HG02885 (cell line): ENCODE results near the gene PRDM1.

Source experiments
- ATAC-seq: cut with Tn5 transposase; IDR thresholded peaks from one replicate; pipeline ENCODE4 v1.9.1; 2021; ENCODE audit warnings: mild to moderate bottlenecking; ENCODE audit not compliant: unreplicated experiment, poor library complexity

PRDM1 gene

DNA sequence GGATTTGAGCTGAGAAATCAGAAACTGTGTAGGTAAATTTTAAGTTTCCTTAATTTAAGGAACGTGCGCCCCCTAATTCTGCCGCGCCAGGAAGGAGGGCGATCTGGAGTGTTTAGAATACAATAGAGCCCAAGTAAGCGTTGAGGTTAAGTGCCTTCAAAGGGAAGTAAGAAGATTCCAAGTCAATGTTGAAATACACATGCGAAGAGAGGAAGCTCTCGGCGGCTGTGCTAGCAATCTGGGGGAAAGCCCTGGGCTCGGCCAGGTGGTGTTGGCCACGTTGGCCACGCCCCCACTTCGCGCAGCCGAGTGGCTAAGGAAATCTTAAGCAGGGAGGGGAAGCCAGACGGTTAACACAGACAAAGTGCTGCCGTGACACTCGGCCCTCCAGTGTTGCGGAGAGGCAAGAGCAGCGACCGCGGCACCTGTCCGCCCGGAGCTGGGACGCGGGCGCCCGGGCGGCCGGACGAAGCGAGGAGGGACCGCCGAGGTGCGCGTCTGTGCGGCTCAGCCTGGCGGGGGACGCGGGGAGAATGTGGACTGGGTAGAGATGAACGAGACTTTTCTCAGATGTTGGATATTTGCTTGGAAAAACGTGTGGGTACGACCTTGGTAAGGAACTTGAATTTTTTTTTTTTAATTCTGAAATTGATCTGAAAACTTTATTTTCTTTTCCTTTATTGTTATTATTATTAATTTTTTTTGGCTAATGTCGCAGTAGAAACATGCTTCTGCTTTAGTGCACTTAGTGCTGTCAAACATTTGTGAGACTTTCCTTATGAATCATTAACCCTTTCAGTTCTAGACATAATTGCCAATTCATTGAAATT lies at the start of gene PRDM1:
TSS of gene PRDM1 (plus strand) at position 353 of the 830 bp plus-strand sequence. CDS start at position 571, 218 bp downstream.
- ATAC-seq: peak; percentile 77

DNA sequence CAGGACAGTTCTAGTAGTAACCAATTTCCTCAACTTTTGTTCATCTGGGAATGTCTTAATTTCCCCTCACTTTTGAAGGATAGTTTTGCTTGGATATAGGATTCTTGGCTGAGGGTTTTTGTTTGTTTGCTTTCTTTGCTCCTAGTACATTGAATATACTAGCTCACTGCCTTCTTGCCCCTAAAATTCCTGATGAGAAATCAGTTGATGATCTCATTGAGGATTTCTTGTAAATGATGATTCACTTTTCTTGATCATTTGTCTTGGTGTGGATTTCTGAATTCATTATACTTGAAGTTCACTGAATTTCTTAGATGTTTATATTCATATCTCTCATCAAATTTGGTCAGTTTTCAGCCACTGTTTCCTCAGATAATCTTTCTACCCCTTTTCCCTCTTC lies 49.1 kb upstream of the PRDM1 start:
- no peak for ATAC-seq

DNA sequence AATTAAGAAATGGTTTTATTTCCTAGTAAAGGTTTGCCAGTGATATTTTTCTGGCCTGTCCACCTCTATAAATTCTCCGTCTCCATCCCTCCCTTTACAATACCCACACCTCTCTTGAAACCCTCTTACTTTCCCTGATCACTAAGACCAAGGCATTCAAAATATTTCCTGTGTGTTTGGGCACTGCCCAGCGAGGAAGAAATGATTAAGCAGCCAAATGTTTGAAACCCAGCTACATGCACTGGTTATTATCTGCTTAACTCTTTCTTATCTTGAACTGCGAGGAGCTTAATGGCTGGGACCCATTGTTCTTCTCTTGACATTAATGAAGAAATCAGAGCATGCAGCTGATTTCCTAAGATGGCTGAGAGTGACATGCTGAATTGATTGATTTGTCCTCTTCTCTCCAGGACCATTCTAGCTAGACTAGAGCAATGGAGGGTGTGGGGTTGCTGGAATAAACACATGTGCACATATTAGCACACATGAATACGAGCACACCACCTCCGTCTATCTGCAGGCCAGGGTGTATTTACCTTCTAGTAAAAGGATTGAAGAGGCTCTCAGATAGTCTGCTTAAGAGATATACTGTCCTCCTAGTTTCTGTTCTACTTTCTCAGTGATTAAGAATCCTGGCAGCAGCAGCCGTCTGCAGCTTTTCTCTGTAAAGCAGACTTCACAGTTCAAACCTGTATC lies 46.1 kb upstream of the PRDM1 start:
- ATAC-seq: no peak

DNA sequence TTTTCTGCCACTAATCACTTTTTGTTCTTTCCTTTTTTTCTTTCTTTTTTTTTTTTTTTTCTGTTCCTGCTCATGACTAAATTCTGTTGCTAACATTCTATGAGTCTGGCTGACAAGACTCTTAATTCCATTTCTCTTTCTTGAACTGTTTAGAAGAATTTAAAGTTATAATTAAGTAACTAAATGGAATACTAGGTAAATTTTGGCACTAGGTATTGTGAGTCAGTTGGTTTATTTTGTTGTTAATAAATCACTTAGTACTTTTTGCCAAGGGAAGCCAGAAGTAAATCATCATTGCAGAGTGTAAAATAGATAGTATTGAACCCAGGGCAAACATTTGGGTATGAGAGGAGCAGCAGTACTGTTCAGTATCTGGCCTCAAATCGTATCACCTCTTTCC lies 42.0 kb upstream of the PRDM1 start:
- no peak for ATAC-seq

DNA sequence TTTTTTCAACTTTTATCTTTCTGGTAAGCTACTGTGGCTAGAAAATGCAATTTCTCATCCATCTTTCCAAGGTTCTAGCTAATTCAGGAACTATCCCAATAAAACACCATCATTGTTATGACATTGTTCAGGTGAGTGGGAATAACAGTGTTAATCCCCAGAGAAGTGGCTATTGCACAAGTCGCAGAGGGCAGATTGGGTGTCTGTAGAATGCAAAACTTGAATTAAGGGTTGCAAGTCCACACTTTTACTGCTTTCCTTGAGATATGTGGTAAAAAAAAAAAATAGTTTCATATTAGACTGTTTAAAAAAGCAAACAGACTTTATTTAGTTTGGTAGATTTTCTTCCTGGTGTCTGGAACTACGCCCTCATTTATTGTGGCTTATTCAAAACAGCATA lies 41.1 kb upstream of the PRDM1 start:
- no peak for ATAC-seq

DNA sequence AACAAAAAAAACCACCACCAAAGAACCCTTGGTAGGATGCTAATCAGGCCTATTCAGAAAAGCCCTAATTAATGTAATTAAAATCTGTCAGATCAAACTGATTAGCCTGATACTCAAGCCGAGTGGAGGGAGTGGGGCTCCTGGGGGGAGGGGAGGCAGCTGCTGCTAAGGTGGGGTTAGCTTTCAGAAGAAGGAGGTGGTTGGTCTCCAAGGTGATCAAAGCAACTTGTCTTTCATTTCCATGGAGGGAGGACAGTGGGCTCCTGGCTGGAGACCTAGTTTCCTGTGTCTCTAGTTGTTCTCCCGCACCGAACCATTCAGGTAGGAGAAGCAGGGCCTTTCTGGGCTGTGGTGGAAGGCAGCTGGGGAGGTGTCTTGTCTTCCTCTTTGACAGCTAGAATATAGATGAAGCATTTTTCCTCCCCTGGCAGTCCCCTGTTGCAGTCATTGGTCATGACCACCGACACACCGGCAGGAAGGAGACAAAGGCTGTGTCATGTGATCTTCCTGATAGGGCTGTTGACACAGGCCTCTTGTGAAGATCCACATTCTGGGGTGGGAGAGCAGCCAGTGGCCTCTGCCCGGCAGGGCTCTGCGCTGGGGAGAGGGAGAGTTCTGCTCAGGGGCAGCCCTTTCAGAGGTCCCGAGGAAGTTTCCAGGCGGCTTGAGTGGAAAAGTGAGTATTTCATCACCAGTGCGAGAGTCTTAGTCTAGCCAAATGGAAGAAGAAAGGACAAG lies 39.9 kb upstream of the PRDM1 start:
- no peak for ATAC-seq

DNA sequence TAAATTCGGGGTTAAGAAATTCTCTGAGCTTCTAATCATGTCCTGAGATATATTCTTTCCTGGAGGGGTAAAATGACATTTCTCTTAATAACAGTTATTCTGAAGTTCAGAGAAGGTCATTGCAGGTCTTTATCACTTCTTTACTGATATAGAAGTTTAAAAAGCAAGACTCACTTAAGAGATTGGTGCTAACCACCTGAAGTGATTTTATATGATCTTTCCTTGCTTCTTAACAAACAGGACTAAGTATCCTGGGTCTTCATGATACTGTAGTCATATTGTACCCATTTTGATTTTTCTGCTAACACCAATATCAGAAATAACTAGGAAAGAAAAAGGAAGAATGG lies 39.3 kb upstream of the PRDM1 start:
- no peak for ATAC-seq

DNA sequence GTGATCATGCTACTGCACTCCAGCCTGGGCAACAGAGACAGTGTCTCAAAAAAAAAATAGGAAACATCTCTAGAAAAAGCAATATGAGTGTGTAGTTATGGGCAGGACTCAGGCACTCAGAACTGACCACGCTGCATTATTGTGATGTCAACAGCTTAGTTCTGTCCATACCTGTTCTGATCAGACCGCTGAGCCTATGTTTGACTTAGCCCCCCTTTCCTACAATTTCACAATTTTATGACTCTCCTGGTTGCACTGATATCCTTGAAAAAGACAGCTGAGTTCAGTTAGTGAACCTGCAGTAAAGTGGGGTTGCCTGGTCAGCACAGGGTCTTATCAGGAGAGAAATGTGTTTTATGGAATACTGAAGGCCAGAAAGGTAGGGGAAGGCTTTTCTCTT lies 37.8 kb upstream of the PRDM1 start:
- ATAC-seq: no peak

DNA sequence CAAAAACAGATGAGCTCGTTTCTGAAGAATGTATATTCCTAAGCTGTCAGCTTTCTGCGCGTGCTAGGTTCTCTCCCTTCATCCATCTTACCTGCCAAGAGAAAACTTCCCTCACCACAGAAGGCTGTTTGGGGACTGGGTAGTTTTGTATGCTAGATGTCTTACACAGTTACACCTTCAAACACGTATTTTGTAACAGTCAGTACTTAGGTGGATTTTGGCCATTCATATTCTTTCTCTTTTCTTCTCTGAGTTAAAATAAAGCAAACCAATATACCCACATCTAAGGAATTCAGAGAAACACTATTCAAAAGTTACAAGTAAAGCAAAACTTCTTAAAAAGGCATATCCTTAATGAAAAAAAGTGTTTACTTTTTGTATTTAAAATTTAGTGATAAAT lies 35.6 kb upstream of the PRDM1 start:
- no peak for ATAC-seq

DNA sequence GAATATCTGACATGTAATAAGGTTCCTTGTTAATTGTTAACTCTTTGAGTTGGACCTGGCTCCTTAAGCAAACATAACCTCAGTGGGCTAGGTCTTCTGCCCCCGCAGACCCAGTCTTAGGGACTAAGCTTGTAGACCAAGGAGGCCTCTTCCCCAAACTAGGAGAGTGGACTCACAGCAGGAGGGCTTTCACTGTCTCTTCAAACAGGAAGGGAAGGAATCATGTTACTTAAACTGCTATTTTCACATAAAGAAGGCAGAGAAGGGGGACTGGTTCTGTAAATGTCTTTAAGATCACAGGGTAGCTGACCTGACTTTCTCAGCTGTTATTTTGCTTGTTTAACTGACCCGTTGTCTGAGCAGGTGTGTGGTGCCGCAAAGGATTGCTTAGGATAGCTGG lies 34.9 kb upstream of the PRDM1 start:
- no peak for ATAC-seq

DNA sequence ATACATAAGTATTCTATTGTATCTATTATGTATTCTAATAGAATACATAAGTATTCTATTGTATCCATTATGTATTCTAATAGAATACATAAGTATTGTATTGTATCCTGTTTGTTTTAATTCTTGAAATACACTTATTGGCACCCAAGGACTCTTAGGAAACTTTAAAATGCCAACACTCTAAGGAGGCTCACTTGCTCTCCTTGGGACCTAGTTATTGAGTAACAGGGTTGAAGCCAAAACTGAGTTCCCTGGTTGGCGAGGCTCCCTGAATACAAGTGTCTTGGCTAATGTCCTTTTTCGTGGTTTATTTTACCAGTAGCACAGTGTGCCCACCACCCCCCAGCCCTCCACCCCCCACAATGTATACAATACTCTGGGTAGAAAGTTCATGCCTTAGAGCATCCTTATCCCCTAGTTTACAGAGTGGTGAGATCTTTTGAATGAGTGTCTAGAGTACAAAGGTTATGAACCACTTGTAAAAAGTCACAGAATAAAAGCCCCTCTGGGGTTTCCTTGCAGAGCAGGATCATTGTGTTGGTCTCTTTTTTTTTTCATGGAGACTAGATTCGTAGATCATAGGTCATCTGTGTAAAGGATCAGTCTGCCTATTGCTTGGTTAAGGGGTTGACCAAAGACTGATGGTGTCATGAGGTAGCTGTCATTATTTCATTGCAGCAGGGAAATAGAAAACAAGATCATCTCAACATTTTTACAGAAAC lies 32.5 kb upstream of the PRDM1 start:
- no peak for ATAC-seq

DNA sequence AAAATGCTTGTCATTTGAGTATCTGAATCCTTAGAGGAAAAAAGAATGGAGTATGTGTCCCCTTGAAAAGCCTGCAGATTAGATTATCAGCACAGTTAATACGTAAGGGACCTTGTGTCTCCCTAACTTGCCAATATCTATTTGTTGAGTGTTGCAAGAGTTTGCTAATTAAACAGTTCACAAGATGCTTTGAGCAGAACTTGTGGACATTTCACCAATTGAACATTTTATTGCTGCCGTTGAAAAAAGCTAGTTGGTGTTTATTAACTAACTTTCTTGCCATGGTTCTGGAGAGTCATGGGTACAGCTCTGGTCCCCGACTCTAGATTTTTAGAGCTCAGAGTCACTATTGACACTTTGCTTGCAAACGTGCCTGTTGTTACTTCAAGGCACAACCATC lies 30.6 kb upstream of the PRDM1 start:
- no peak for ATAC-seq

DNA sequence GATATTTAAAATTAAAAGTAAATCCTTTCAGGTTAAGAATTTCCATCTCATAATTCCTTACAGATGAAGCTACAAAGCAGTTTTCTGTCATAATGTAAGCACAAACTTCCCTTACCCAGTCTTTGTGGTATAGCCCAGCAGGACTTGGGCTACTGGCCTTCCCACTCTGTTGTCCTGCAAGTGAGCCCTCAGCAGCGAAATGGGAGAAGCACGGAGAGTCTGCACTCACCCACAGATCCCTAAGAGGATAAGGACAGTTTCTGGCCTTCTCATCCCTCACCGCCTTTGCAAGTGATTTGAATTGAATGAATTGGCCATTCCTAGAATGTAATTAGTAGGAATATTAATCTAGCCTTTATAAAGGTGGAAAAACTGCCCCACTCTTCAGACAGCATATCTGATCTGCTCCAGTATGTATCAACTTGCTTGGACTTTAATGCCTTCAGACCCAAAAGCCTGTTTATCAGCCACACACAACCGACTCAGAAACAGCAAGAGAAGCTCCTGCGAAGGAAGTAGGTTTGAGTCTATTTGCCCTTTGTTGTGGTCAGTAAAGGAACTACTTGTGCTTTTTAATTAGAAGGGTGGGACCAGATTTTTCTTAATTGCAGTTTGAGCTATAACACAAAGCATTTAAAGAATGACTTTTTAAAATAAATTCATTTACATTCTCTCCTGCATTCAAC lies 29.9 kb upstream of the PRDM1 start:
- no peak for ATAC-seq

DNA sequence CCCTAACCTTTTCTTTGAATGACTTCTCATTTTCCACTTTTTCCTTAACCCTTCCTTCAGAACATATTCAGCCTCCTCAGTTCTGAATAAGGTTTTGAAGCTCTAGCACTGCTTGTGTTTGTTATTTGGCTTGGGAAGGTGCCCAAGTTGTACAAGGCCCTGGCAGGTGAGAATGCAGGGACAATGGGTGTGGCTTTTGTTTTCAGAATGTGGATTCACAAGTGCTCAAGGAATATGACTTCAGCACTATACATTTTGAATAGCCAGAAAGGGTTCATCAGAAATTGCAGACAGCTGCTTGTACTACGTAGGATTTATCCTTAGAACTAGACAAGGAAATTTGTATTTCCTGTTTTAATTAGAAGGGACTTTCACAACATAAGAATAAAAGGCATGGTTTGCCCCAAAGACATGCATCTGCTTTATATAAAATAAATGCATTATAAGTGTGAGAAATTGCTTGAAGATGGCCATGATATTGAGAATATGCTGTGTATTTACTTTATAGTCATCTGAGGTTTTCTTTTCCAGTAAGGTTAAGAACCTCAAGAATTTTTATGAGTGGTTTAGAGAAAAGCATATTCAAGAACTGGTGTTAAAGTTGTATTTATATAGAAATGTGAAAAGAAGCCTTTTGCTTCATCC lies 29.3 kb upstream of the PRDM1 start:
- ATAC-seq: no peak

DNA sequence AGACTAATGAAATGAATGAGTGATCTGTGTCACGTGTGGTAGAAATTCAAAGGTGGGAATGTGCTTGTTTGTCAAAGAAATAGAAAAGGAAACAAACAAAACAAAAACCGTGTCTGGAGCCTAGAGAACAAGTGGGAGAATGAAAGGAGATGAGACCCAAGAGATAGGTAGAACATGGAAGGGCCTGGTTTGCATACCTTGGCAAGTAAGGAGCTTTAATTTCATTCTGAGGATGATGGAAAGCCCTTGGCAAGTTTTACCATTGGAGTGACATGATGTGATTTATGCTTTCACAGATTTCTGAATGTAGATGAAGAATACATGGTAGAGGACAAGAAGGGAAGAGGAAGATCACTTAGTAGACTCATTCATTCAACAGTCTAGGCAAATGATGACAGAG lies 26.8 kb upstream of the PRDM1 start:
- no peak for ATAC-seq

DNA sequence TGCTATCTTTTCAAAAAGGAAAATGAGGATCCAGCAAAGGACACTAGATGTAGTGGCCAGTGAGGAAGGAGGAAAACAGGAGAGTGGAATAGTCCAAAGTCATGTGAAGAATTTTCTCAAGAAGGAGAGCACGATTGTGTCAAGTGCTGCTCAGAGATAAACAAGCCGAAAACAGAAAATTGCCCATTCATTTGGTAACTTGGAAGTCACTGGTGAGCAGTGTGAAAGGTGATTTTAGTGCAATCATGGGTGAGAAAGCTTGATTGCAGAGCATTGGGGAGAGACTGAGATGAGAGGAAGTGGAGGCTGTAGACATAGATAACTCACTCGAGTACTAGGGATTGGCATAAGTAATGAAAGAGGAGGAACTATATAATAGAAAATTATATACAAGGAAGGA lies 26.0 kb upstream of the PRDM1 start:
- no peak for ATAC-seq

DNA sequence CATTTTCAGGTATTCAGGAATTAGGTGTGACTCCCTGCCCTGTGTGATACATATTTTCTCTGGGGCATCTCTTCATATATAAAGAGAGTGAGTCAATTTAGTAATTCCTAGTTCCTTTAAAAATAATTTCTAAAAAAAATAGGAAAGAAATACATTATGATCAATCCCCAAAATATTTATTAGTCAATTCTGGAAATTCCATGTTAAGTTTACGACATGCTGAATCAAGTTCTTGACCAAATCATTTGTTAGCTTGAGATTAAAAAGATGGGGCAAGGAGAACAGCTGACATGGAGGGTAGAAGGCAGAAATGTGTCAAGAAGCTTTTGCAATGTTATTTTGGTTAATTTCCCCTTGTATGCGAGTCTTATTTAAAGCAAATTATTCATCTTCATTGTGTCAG lies 22.7 kb upstream of the PRDM1 start:
- no peak for ATAC-seq

DNA sequence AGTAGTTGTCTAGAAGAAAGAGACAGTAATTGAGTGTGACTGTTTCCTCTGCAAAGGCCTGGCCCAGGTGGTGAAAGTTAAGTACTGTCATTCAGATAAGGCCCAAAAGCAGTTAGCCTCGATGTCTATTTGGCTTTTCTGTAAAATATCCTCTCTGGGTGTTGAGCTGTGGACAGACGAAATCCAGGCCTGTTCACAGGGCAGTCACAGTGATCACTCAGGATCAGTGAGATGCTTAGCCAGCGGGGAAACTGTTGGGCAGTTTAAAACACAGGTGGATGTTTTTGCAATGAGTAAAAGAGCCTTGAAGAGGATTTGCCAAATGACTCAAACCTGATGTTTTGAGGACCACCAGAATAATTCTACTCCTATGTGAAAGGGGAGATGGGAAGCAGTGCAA lies 22.0 kb upstream of the PRDM1 start:
- no peak for ATAC-seq

DNA sequence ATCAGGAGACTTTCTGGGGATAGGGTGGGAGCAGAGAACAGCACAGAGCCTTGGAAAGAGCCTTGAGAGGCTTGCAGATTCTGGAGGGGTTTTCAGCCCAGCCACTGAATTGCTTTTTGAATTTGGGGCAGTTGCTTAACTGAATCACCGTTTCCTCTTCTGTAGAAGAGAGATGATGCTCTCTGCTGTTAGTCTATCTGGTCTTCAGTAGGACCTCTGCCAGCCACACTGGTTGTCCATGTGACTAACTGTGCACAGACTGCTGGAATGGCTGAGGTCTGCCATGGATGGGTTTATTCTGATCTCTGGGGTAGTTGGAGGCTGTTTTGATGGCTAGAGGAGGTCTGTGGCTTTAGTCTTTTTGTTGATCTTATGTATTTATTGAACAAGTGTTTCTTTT lies 21.4 kb upstream of the PRDM1 start:
- no peak for ATAC-seq

DNA sequence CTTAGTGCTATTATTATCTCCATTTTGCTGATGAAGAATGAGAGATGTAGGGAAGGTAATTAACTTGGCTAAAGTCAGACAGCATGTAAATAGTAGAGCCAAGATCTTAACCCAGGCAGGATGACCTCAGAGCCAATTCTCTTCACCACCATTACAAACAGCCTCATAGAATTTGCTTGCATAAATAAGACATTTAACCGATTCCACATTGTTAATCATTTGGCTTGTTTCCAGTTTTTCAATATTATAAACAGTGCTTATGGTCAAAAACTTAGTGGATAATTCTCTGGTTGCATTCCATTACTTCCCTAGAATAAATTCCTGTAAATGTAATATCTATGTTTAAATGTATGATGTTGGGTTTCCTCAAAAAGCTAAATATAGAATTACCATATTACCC lies 19.1 kb upstream of the PRDM1 start:
- no peak for ATAC-seq
